ENCODE measurements around the gene CLSTN1. TPM values are rescaled to one million over a fixed set of nuclear protein-coding genes. Genes with fewer than 3 reads are reported as not detected.

CLSTN1 gene
- total and polyA plus RNA-seq, 10 of the 15 experiments (the other 5 are each of a cell fraction or from before 2014, with no cell fraction given) = 2.7 to 64.4 (median 23.2) TPM

GRCh38 chr1:9691108-9691445, 132.7 kb downstream of the CLSTN1 start (continued):
- TF ChIP-seq, protein P1, sequence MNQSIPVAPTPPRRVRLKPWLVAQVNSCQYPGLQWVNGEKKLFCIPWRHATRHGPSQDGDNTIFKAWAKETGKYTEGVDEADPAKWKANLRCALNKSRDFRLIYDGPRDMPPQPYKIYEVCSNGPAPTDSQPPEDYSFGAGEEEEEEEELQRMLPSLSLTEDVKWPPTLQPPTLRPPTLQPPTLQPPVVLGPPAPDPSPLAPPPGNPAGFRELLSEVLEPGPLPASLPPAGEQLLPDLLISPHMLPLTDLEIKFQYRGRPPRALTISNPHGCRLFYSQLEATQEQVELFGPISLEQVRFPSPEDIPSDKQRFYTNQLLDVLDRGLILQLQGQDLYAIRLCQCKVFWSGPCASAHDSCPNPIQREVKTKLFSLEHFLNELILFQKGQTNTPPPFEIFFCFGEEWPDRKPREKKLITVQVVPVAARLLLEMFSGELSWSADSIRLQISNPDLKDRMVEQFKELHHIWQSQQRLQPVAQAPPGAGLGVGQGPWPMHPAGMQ (IDR thresholded peaks at IDR 0.05; ENCODE audit: borderline replicate concordance) = no peak
- TF ChIP-seq ZZZ3 (IDR thresholded peaks at IDR 0.05; ENCODE audit: control insufficient read depth, insufficient read length, low read depth) (no peak), MXI1 (IDR thresholded peaks at IDR 0.05; ENCODE audit: low read depth, low read length) (no peak), CREM (IDR thresholded peaks at IDR 0.05; ENCODE audit: low read depth) (no peak), BACH1 (IDR thresholded peaks at IDR 0.05; ENCODE audit: borderline replicate concordance) (no peak)

- Histone ChIP-seq H3K27me3 (replicated peaks in 1 of 2; ENCODE audit: control insufficient read depth in 2 of 2, insufficient read depth in 2 of 2, low read length in 1 of 2) (no peaks in the 10 kb centered on the region), H2AFZ (ENCODE audit: control insufficient read depth, low read depth, low read length) (no peak overlapping the region), H3K4me3 (no peak overlapping the region), H3K9ac (ENCODE audit: control insufficient read depth, insufficient read depth, low read length) (no peak overlapping the region), H3K36me3 (ENCODE audit: control insufficient read depth in 2 of 2, insufficient read depth in 2 of 2, low read length in 1 of 2) (peaks cover 16 to 26% of the 10 kb centered on the region in 2 experiments), H3K4me1 (ENCODE audit: control insufficient read depth, insufficient read depth, low read length) (peaks cover 24% of the 10 kb centered on the region), H3K9me3 (replicated peaks; ENCODE audit: control insufficient read depth, insufficient read depth, low read length) (no peaks in the 10 kb centered on the region), H3K27ac (ENCODE audit: control insufficient read depth, insufficient read depth) (no peak overlapping the region), H3K4me2 (ENCODE audit: control insufficient read depth, insufficient read depth) (no peak overlapping the region), H3K79me2 (ENCODE audit: control insufficient read depth, insufficient read depth, low read length) (peaks cover 84% of the 10 kb centered on the region), H4K20me1 (ENCODE audit: control insufficient read depth, insufficient read depth) (peaks cover 2% of the 10 kb centered on the region; the same call in 1 of the 2 replicates)
- TF ChIP-seq POLR2AphosphoS5 (IDR thresholded peaks at IDR 0.05; ENCODE audit: low read length) (no peak), RAD21 (IDR thresholded peaks at IDR 0.05; ENCODE audit: insufficient read depth, low read depth, low read length) (no peak), ZZZ3 (IDR thresholded peaks at IDR 0.05; ENCODE audit: control insufficient read depth, insufficient read length, low read depth) (no peak), CHD1 (IDR thresholded peaks at IDR 0.05; ENCODE audit: low read depth, low read length) (no peak), EZH2 (IDR thresholded peaks at IDR 0.05; ENCODE audit: borderline replicate concordance, control insufficient read depth, low read depth, low read length) (no peak), CHD4 (IDR thresholded peaks at IDR 0.05) (no peak), ZNF384 (IDR thresholded peaks at IDR 0.05; ENCODE audit: borderline replicate concordance, low read depth, low read length) (no peak), ZNF207 (IDR thresholded peaks at IDR 0.05; ENCODE audit: borderline replicate concordance) (no peak), YY1 (IDR thresholded peaks at IDR 0.05; ENCODE audit: low read depth, low read length) (no peak), CREB1 (IDR thresholded peaks at IDR 0.05; ENCODE audit: low read depth) (no peak), RELA (IDR thresholded peaks at IDR 0.05; ENCODE audit: borderline replicate concordance, partially characterized antibody) (no peak), MTA2 (IDR thresholded peaks at IDR 0.05; ENCODE audit: low read depth) (no peak), RBBP5 (conservative IDR thresholded peaks at IDR 0.05) (no peak), EED (IDR thresholded peaks at IDR 0.05; ENCODE audit: low read depth) (no peak)
- TF ChIP-seq, protein P2, sequence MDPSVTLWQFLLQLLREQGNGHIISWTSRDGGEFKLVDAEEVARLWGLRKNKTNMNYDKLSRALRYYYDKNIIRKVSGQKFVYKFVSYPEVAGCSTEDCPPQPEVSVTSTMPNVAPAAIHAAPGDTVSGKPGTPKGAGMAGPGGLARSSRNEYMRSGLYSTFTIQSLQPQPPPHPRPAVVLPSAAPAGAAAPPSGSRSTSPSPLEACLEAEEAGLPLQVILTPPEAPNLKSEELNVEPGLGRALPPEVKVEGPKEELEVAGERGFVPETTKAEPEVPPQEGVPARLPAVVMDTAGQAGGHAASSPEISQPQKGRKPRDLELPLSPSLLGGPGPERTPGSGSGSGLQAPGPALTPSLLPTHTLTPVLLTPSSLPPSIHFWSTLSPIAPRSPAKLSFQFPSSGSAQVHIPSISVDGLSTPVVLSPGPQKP (IDR thresholded peaks at IDR 0.05; ENCODE audit: low read depth, low read length) = no peak
- TF ChIP-seq, protein P3, sequence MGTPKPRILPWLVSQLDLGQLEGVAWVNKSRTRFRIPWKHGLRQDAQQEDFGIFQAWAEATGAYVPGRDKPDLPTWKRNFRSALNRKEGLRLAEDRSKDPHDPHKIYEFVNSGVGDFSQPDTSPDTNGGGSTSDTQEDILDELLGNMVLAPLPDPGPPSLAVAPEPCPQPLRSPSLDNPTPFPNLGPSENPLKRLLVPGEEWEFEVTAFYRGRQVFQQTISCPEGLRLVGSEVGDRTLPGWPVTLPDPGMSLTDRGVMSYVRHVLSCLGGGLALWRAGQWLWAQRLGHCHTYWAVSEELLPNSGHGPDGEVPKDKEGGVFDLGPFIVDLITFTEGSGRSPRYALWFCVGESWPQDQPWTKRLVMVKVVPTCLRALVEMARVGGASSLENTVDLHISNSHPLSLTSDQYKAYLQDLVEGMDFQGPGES (IDR thresholded peaks at IDR 0.05) = no peak
- no peak for ATAC-seq
- RAD21 ChIA-PET (ENCODE audit: unreplicated experiment) = interaction anchor here (0.8 to 3.0 kb wide), 2 partner anchors 61 to 171 kb away, joined by 3 to 8 read pairs; no protein-coding TSS in a partner anchor
- no peak for DNase-seq (ENCODE audit: low read depth, low spot score)
- no peak for FAIRE-seq
- intact Hi-C loops (cut with micrococcal nuclease; ENCODE audit: unreplicated experiment) = no loop called here
- in situ Hi-C loops (cut with MboI) = no loop called here
- SMC1A ChIA-PET (ENCODE audit: uncharacterized antibody, unreplicated experiment) = interaction anchor here (1.0 to 1.1 kb wide), 2 partner anchors 22 to 62 kb away, joined by 3 read pairs; no protein-coding TSS in a partner anchor
- no TSS peak for BruUV-seq (replicated peaks)
- CTCF ChIA-PET = interaction anchor here (0.6 to 1.4 kb wide), 4 partner anchors 38 to 173 kb away, joined by 3 to 6 read pairs (median 4); no protein-coding TSS in a partner anchor
- POLR2A ChIA-PET = interaction anchor here (0.9 kb wide), 1 partner anchor 15 kb away, joined by 4 read pairs; no protein-coding TSS in a partner anchor
- WGBS (ENCODE audit: insufficient coverage, insufficient replicate concordance, low lambda C conversion rate, missing lambda C conversion rate) = 86% methylated on average over 14 of the region's 14 CpGs
These were observed 133.2 kb downstream of the CLSTN1 start for GRCh38 chr1:9690440-9691107.
